Mesenchymal stem cell (in vitro differentiated cells and primary cell): ENCODE data around the gene YEATS2.

Source experiments
- DNase-seq: peaks from one replicate; pipeline ENCODE4 v3.0.0-alpha.2; 2013
- H2AFZ ChIP-seq: one replicate; pipeline ENCODE4 v1.6.1; 2013; ENCODE audit warnings: low read depth, mild to moderate bottlenecking, control low read depth, inconsistent platforms, low read length, moderate library complexity
- H2AK5ac ChIP-seq: 2 replicates; pipeline ENCODE4 v1.6.1; 2013; ENCODE audit warnings: low read length, moderate library complexity, mild to moderate bottlenecking, inconsistent platforms; ENCODE audit not compliant: severe bottlenecking
- H2BK120ac ChIP-seq: one replicate; pipeline ENCODE4 v1.6.1; 2013; ENCODE audit warnings: low read depth, mild to moderate bottlenecking, inconsistent platforms, low read length, moderate library complexity
- H2BK12ac ChIP-seq, 2 experiments: one replicate each; pipeline ENCODE4 v1.6.1; 2013; ENCODE audit warnings: inconsistent platforms in 2 of 2, low read length in 2 of 2, mild to moderate bottlenecking in 2 of 2, moderate library complexity in 2 of 2, control low read depth in 1 of 2
- H2BK15ac ChIP-seq: one replicate; pipeline ENCODE4 v1.6.1; 2013; ENCODE audit warnings: mild to moderate bottlenecking, low read depth, inconsistent platforms; ENCODE audit not compliant: poor library complexity, severe bottlenecking
- H2BK5ac ChIP-seq: 2 replicates; pipeline ENCODE4 v1.6.1; 2013; ENCODE audit warnings: low read depth, mild to moderate bottlenecking, low read length, control low read depth, inconsistent platforms; ENCODE audit not compliant: poor library complexity, severe bottlenecking
- H3K14ac ChIP-seq, 2 experiments: one replicate each; pipeline ENCODE4 v1.6.1; 2013; ENCODE audit warnings: inconsistent platforms in 2 of 2, low read length in 2 of 2, control low read depth in 1 of 2, mild to moderate bottlenecking in 1 of 2, moderate library complexity in 1 of 2
- H3K18ac ChIP-seq, 2 experiments: one replicate each; pipeline ENCODE4 v1.6.1; 2013; ENCODE audit warnings: inconsistent platforms in 2 of 2, low read length in 2 of 2, control low read depth in 1 of 2, low read depth in 1 of 2, mild to moderate bottlenecking in 1 of 2
- H3K23ac ChIP-seq, 2 experiments: one replicate each; pipeline ENCODE4 v1.6.1; 2013; ENCODE audit warnings: inconsistent platforms in 2 of 2, low read length in 2 of 2, mild to moderate bottlenecking in 2 of 2, moderate library complexity in 2 of 2, control low read depth in 1 of 2
- H3K27ac ChIP-seq: 2 replicates; pipeline ENCODE4 v1.5.1; 2013; ENCODE audit warnings: mild to moderate bottlenecking, moderate library complexity, low read length, control low read depth, inconsistent platforms; ENCODE audit not compliant: poor library complexity, severe bottlenecking
- H3K27me3 ChIP-seq, 2 experiments: 2 replicates each; pipeline versions ENCODE4 v1.6.1 to v1.7.0; 2013; ENCODE audit warnings: low read length in 2 of 2, mild to moderate bottlenecking in 2 of 2, moderate library complexity in 2 of 2, control low read depth in 1 of 2, inconsistent platforms in 1 of 2; ENCODE audit not compliant: control insufficient read depth in 1 of 2, insufficient read depth in 1 of 2
- H3K36me3 ChIP-seq, 2 experiments: 2 replicates each; pipeline versions ENCODE4 v1.6.1 to v1.7.0; 2013; ENCODE audit warnings: low read length in 2 of 2, control low read depth in 1 of 2, inconsistent platforms in 1 of 2, low read depth in 1 of 2, mild to moderate bottlenecking in 1 of 2; ENCODE audit not compliant: insufficient read depth in 2 of 2, control insufficient read depth in 1 of 2
- H3K4ac ChIP-seq, 2 experiments: one replicate each; pipeline ENCODE4 v1.6.1; 2013; ENCODE audit warnings: inconsistent platforms in 2 of 2, low read length in 2 of 2, mild to moderate bottlenecking in 2 of 2, moderate library complexity in 2 of 2, control low read depth in 1 of 2, low read depth in 1 of 2
- H3K4me1 ChIP-seq: 2 replicates; pipeline ENCODE4 v1.6.1; 2013; ENCODE audit warnings: low read depth, low read length, control low read depth; ENCODE audit not compliant: control insufficient read depth, insufficient read depth
- H3K4me2 ChIP-seq: 2 replicates; pipeline ENCODE4 v1.6.1; 2013; ENCODE audit warnings: low read length, mild to moderate bottlenecking, inconsistent platforms; ENCODE audit not compliant: poor library complexity, severe bottlenecking
- H3K4me3 ChIP-seq, 2 experiments: 2 replicates each; pipeline versions ENCODE4 v1.5.1 to v1.7.0; 2013; ENCODE audit warnings: low read length in 2 of 2, mild to moderate bottlenecking in 2 of 2, control low read depth in 1 of 2, low read depth in 1 of 2; ENCODE audit not compliant: insufficient read depth in 1 of 2
- H3K79me1 ChIP-seq: replicated peaks from 2 replicates; pipeline ENCODE4 v1.6.1; 2013; ENCODE audit warnings: mild to moderate bottlenecking, control low read depth, low read length, inconsistent platforms; ENCODE audit not compliant: poor library complexity, severe bottlenecking
- H3K9ac ChIP-seq: 2 replicates; pipeline ENCODE4 v1.7.0; 2013; ENCODE audit warnings: mild to moderate bottlenecking, low read length, moderate library complexity
- H3K9me3 ChIP-seq: 2 replicates; pipeline ENCODE4 v1.7.0; 2013; ENCODE audit warnings: mild to moderate bottlenecking, low read length; ENCODE audit not compliant: control insufficient read depth
- H4K8ac ChIP-seq: one replicate; pipeline ENCODE4 v1.6.1; 2013; ENCODE audit warnings: inconsistent platforms, mild to moderate bottlenecking, low read length, moderate library complexity
- H4K91ac ChIP-seq: one replicate; pipeline ENCODE4 v1.6.1; 2013; ENCODE audit warnings: mild to moderate bottlenecking, low read length, inconsistent platforms
- WGBS: methylation state at CpG from one replicate; pipeline ENCODE4 v1.1.7; 2013; ENCODE audit warnings: mixed read lengths; 5-methylcytosine and 5-hydroxymethylcytosine counted together

Gene YEATS2

GRCh38 chr3:183801601-183802000 is 104.0 kb downstream of the YEATS2 start:
- no peak for DNase-seq
- H3K4me1 ChIP-seq = no peaks in the 10 kb centered on the region
- no peak overlapping the region for H3K9ac ChIP-seq
- no peak overlapping the region for H3K23ac ChIP-seq
- H4K91ac ChIP-seq = no peak overlapping the region
- H3K36me3 ChIP-seq = peaks cover 65 to 88% of the 10 kb centered on the region in 2 experiments
- H3K18ac ChIP-seq = no peak overlapping the region
- no peak overlapping the region for H3K4ac ChIP-seq
- no peak overlapping the region for H2AK5ac ChIP-seq
- 97% methylated on average over 5 of the region's 5 CpGs for WGBS
- no peak overlapping the region for H3K14ac ChIP-seq
- no peak overlapping the region for H2BK15ac ChIP-seq
- no peak overlapping the region for H2BK120ac ChIP-seq
- no peak overlapping the region for H2AFZ ChIP-seq
- H4K8ac ChIP-seq = no peak overlapping the region
- no peaks in the 10 kb centered on the region for H3K27me3 ChIP-seq
- H3K4me2 ChIP-seq = no peak overlapping the region
- H3K79me1 ChIP-seq = peaks cover 18% of the 10 kb centered on the region
- H2BK12ac ChIP-seq = no peak overlapping the region
- no peak overlapping the region for H3K27ac ChIP-seq
- no peak overlapping the region for H2BK5ac ChIP-seq
- no peak overlapping the region for H3K4me3 ChIP-seq
- H3K9me3 ChIP-seq = no peaks in the 10 kb centered on the region

- no peak overlapping the region for H2BK120ac ChIP-seq
- no peak overlapping the region for H2AFZ ChIP-seq
- H3K4ac ChIP-seq = no peak overlapping the region
- no peak overlapping the region for H2AK5ac ChIP-seq
- no peak overlapping the region for H3K4me2 ChIP-seq
- H4K91ac ChIP-seq = no peak overlapping the region
- H2BK5ac ChIP-seq = no peak overlapping the region
- H2BK15ac ChIP-seq = no peak overlapping the region
- H3K27ac ChIP-seq = no peak overlapping the region
- no peak overlapping the region for H2BK12ac ChIP-seq
- H4K8ac ChIP-seq = no peak overlapping the region
- H3K4me3 ChIP-seq = no peak overlapping the region
- no peaks in the 10 kb centered on the region for H3K9me3 ChIP-seq
- no peak overlapping the region for H3K18ac ChIP-seq
- WGBS = 98% methylated on average over 6 of the region's 6 CpGs
- peaks cover 69 to 93% of the 10 kb centered on the region in 2 experiments for H3K36me3 ChIP-seq
- no peak for DNase-seq
- H3K23ac ChIP-seq = no peak overlapping the region
- H3K4me1 ChIP-seq = no peaks in the 10 kb centered on the region
- H3K27me3 ChIP-seq = no peaks in the 10 kb centered on the region
- no peak overlapping the region for H3K14ac ChIP-seq
- H3K9ac ChIP-seq = no peak overlapping the region
- H3K79me1 ChIP-seq = peaks cover 21% of the 10 kb centered on the region
Measured at GRCh38 chr3:183802989-183803388, 105.4 kb downstream of the YEATS2 start.

GRCh38 chr3:183807209-183807728 is 109.7 kb downstream of the YEATS2 start:
- Histone ChIP-seq H3K36me3 (peaks cover 71 to 94% of the 10 kb centered on the region in 2 experiments), H3K4me3 (no peak overlapping the region), H3K79me1 (peaks cover 16% of the 10 kb centered on the region), H3K4me2 (no peak overlapping the region), H2BK120ac (no peak overlapping the region), H2AFZ (no peak overlapping the region), H3K4me1 (no peaks in the 10 kb centered on the region), H3K27ac (no peak overlapping the region), H3K9ac (no peak overlapping the region), H4K8ac (no peak overlapping the region), H3K18ac (no peak overlapping the region), H3K27me3 (no peaks in the 10 kb centered on the region), H3K4ac (no peak overlapping the region), H4K91ac (no peak overlapping the region), H3K14ac (no peak overlapping the region), H2BK5ac (no peak overlapping the region), H2AK5ac (no peak overlapping the region), H2BK12ac (no peak overlapping the region), H3K9me3 (no peaks in the 10 kb centered on the region), H3K23ac (no peak overlapping the region), H2BK15ac (no peak overlapping the region)
- DNase-seq = no peak
- WGBS = 97% methylated on average over 12 of the region's 12 CpGs

- H2BK15ac ChIP-seq = no peak overlapping the region
- no peak overlapping the region for H3K9ac ChIP-seq
- no peak overlapping the region for H3K18ac ChIP-seq
- no peak overlapping the region for H2BK12ac ChIP-seq
- no peak for DNase-seq
- peaks cover 68 to 95% of the 10 kb centered on the region in 2 experiments for H3K36me3 ChIP-seq
- H3K4ac ChIP-seq = no peak overlapping the region
- no peak overlapping the region for H2AFZ ChIP-seq
- H2BK120ac ChIP-seq = no peak overlapping the region
- no peak overlapping the region for H3K4me2 ChIP-seq
- no peak overlapping the region for H3K14ac ChIP-seq
- no peak overlapping the region for H2BK5ac ChIP-seq
- no peaks in the 10 kb centered on the region for H3K4me1 ChIP-seq
- H4K8ac ChIP-seq = no peak overlapping the region
- no peaks in the 10 kb centered on the region for H3K9me3 ChIP-seq
- 99% methylated on average over 12 of the region's 12 CpGs for WGBS
- H3K27ac ChIP-seq = no peak overlapping the region
- peaks cover 18% of the 10 kb centered on the region for H3K79me1 ChIP-seq
- H2AK5ac ChIP-seq = no peak overlapping the region
- no peak overlapping the region for H4K91ac ChIP-seq
- no peak overlapping the region for H3K23ac ChIP-seq
- no peaks in the 10 kb centered on the region for H3K27me3 ChIP-seq
- H3K4me3 ChIP-seq = no peak overlapping the region
Measured at GRCh38 chr3:183807881-183808280, 110.3 kb downstream of the YEATS2 start.
